Omental fat pad (tissue), 4 donors: ENCODE measurements around the gene OPCML. TPM values are rescaled to one million over a fixed set of nuclear protein-coding genes. Genes with fewer than 3 reads are reported as not detected.

Experiments used
- ATAC-seq: fragments of 150-250 bp; one replicate; pipeline ENCODE4 v1.9.1; 2016; ENCODE audit warnings: mild to moderate bottlenecking, moderate library complexity; ENCODE audit not compliant: low FRiP score
- DNase-seq: peaks from one replicate; pipeline ENCODE4 v3.0.0-alpha.2; 2019; ENCODE audit warnings: low spot score
- total RNA-seq, 4 donors: library from RNA; depleted of rRNA; stranded (reverse); fragments of >200 nt; gene quantifications; one replicate each; pipeline ENCODE4 v1.1.0, GENCODE V29; 2016
- TF ChIP-seq, protein P1 (sequence below), 3 donors: fragments of 450-650 bp; IDR thresholded peaks; one replicate each; pipeline ENCODE4 v1.5.1; 2016 to 2017; ENCODE audit warnings: antibody characterized with exemption in 3 of 3, mild to moderate bottlenecking in 3 of 3, moderate library complexity in 2 of 3

OPCML gene
- total RNA-seq, 4 donors from 2014 or later = 0.32 TPM; not detected in 3

DNA sequence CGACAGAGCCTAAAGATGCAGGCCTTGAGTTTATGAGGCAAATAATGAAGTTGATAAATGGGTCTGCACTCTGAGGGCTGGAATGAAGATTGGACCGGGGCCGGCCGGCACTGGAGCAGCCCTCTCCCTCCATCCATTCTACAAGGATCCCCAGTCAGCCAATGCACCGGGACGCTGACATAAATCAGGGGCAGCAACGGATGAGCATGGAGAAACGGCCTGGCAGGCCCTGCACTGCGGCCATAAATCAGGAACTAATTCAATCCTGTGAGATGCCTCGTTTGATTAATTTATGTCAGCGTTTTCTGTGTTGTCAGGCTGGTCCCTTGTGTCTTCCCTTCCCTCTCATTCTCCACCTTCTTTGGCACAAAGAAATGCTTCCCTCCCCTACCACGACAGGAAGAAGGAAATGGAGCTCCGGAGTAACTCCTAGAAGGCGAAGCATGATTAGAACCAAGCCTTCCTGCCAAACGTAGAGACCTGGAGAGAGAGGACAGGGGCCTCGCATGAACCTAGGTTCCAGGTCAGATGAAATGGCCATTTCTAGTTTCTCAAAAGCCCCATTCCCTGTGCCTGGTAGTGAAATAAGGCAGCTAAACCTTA is 358.4 kb downstream of the OPCML start:
- ATAC-seq (no peak), DNase-seq (no peak)
- TF ChIP-seq, protein P1, sequence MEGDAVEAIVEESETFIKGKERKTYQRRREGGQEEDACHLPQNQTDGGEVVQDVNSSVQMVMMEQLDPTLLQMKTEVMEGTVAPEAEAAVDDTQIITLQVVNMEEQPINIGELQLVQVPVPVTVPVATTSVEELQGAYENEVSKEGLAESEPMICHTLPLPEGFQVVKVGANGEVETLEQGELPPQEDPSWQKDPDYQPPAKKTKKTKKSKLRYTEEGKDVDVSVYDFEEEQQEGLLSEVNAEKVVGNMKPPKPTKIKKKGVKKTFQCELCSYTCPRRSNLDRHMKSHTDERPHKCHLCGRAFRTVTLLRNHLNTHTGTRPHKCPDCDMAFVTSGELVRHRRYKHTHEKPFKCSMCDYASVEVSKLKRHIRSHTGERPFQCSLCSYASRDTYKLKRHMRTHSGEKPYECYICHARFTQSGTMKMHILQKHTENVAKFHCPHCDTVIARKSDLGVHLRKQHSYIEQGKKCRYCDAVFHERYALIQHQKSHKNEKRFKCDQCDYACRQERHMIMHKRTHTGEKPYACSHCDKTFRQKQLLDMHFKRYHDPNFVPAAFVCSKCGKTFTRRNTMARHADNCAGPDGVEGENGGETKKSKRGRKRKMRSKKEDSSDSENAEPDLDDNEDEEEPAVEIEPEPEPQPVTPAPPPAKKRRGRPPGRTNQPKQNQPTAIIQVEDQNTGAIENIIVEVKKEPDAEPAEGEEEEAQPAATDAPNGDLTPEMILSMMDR (IDR thresholded peaks at IDR 0.05) = no peak

DNA sequence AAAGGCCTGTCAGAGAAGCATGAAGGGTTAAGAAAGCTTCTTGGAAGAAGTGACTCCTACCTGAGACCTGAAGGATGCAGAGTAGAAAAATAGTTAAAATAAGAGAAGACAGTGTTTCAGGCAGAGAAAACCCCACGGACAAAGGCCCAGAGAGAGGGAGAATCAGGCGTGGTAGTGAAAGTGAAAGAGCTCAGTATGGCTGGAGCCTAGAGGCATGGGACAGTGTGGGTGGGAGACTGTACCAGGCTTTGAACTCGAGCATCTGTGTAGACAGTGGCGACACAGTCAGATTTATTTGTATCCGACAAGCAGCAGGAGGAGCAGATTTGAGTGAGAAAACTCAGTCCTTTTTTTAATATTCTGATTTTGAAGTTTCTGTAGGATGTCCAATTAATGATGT is 360.0 kb downstream of the OPCML start:
- TF ChIP-seq, protein P1 (IDR thresholded peaks at IDR 0.05) = no peak
- ATAC-seq (no peak), DNase-seq (no peak)

DNA sequence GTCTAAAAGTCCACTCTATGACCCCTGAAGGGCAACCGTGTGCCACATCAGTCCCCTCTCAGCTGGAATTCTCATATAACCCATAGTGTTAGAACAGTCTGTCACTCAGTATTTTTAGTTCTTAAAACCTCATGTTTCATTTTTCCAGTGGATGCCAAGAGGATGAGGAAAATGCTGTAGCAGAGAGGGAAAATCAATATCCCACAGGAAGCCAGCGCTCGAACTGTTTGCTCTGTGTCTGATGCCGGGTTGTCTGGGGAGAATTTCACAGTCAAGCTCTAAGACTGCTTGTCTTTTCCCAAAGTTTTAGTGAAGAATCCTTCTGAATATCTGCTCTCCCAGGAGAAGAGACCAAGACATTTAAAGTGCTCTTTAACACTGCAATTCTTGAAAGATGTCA is 360.9 kb downstream of the OPCML start:
- TF ChIP-seq, protein P1 (IDR thresholded peaks at IDR 0.05) = no peak
- no peak for ATAC-seq
- no peak for DNase-seq

DNA sequence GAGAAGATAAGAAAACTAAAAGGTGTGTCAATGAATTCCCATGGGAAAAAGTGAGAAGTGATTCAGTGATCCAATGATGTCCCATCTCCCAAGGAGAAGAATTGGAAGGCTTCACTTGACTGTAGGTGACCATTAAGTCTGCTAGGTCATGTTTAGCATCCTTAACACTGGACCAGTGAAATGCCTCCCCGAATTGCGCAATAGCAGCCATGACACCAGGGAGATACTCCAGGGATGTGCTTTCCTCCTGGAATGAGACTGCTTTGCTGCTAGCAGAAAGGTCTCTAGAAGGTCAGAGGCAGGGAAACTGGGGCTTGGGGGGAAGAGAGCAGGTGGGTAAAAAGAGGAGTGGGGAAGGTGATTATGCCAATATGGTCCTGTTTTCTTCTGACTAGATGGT is 364.3 kb downstream of the OPCML start:
- no peak for DNase-seq

DNA sequence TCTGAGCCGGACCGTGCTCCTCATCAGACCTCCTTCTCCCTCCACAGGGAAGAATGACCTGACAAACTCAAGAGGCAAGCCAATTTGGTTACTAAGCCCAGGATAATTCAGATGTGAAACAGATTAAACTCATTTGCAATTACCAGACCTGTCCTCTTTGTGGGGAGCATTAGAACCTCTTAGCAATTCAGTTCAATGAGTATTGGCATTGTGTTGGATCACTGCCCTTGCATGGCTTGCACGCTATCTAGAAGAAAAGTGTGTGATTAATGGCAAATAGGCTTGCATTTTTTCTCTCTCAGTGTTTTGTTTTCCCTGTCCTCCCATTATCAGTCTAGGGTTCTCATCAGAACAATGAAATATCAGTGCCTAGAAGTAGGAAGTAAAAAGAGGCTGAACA is 365.6 kb downstream of the OPCML start:
- TF ChIP-seq, protein P1 (IDR thresholded peaks at IDR 0.05) = no peak
- DNase-seq = no peak
- no peak for ATAC-seq

More for the DNA sequence above, 364.3 kb downstream of the OPCML start:
- TF ChIP-seq, protein P1 (IDR thresholded peaks at IDR 0.05) = no peak
- no peak for ATAC-seq

DNA sequence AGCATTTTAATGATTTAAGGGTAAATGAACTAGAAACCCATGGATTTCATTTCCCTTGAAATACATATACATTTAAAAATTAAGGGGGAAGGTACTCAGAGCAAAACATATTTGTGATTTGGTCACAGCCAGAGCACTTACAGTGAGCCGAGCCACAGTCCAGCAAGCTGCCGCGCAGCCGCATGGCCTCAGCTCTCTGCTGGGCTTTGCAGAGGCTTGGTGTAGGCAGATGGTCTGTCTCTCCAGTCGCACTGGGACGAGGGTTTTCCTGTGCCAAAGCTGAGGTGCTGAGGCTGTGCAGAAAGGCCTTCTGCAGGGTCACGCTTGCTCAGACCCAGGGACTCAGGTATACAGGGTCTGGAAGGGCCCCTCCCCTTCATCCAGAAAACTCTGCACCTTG is 367.3 kb downstream of the OPCML start:
- TF ChIP-seq, protein P1 (IDR thresholded peaks at IDR 0.05) = no peak
- DNase-seq (no peak), ATAC-seq (no peak)
